NCI-H1105 treated with DMSO at 0.1 percent for 48 hours (cell line): ENCODE data around the gene KIN.
A peak's percentile ranks its signal among the peaks of the same experiment; 100 is the strongest.
"Not testable (repeated sequence)": the region's sequence is repeated elsewhere in the genome, so short reads cannot be mapped to it uniquely, and the experiment has no call there.

Experiments
- DNase-seq: peaks from one replicate; lab custom pipeline; 2025; lab: John Stamatoyannopoulos, UW

Gene KIN

GRCh38 chr10:7794251-7795026 lies 6.6 kb upstream of the KIN start:
- no peak for DNase-seq

DNA sequence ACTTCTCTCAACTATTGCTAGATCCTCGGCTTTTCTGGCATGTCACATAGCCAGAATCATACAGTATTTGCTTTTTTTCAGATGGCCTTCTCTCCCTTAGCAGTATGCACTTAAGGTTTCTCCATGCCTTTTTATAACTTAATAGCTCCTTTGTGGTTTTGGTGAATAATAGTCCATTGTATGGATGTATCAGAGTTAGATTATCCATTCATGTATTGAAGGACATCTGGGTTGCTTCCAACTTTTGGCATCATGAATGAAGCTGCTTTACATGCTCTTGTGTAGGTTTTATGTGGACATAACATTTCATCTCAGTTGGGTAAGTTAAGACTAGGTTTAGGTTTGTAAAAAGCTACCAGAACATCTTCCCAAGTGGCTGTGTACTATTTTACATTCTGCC lies 4.7 kb upstream of the KIN start:
- DNase-seq, result no peak

DNA sequence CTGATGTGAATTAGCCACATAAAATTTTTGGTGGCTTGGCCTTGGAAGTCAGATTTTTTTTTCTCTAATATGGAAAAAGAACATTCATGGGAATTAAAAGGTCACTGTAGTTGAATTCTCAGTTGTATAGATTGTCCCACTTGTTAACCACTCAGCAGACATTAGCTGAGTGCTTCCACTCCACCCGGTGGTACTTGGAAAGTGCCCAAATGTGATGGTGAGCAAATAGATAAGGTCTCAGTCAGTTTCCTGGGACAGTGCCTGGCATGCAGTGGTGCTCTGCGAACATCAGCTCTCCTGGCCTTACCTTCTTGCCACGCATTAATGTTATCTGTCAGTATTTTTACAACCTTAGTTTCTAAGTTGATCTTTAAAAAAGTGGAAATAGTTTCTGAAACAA lies 1.6 kb upstream of the KIN start:
- peak; percentile 2 for DNase-seq

DNA sequence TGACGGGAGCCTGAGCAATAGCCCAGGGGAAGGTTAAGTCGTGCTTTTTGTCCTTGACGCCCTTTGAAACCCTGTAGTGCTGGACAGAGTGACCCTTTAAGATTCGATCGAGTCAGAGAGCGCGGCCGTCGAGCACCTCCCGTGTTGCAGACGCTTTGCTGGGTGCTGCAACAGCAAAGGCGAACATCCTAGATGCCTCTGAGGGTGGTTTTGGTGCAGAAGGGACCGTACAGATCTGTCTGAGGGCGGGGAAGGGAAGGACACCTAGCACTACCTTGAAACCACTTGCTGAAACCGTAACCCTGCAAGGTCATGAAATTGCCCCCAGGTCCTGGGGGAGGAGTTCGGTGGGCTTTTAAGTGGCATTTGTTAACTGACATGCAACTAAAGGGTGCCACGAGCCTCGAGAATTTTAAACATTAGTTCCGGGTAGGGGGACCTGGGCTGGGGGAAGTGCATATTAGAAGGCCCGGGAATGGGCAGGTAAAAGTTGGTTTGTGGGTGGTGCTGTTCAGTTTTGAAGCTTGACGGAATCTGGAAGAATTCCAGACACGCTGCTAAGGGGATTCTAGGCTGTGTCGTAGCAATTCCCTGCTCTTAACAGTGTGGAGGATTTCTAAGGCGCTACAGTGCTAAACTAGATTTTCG lies 970 bp upstream of the KIN start:
- no peak for DNase-seq

GRCh38 chr10:7787150-7787856 lies 490 bp downstream of the KIN start:
- no peak for DNase-seq

DNA sequence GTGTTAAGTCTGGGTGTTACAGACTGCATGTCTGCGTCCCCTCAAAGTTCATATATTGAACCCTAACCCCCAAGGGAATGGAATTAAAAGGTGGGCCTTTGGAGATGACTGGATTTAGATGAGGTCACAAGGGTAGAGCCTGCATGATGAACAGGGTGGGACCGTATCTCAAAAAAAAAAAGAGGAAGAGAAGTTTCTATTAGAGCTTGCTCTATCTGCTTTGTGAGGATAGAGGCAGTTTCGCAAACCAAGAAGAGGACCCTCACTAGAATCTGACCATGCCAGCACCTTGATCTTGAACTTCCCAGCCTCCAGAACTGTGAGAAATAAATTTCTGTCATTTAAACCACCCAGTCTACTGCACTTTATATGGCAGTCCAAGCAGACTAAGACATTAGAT lies 1.4 kb downstream of the KIN start:
- DNase-seq, result no peak

- DNase-seq, result not testable (repeated sequence)
Measured at GRCh38 chr10:7782194-7782593, 5.6 kb downstream of the KIN start.

DNA sequence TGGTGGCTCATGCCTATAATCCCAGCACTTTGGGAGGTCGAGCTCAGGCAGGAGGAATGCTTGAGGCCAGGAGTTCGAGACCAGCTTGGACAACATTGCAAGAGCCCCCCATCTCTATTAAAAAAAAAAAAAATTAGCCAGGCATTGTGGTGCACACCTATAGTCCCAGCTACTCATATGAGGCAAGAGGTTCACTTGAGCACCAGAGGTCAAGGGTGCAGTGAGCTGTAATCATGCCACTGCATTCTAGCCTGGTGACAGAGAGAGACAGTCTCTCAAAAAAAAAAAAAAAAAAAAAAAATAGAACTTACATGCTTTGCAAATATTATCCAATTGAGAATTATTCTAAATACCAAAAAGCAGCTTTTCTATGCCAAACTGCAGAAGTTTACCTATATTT lies 11.0 kb downstream of the KIN start:
- no peak for DNase-seq

DNA sequence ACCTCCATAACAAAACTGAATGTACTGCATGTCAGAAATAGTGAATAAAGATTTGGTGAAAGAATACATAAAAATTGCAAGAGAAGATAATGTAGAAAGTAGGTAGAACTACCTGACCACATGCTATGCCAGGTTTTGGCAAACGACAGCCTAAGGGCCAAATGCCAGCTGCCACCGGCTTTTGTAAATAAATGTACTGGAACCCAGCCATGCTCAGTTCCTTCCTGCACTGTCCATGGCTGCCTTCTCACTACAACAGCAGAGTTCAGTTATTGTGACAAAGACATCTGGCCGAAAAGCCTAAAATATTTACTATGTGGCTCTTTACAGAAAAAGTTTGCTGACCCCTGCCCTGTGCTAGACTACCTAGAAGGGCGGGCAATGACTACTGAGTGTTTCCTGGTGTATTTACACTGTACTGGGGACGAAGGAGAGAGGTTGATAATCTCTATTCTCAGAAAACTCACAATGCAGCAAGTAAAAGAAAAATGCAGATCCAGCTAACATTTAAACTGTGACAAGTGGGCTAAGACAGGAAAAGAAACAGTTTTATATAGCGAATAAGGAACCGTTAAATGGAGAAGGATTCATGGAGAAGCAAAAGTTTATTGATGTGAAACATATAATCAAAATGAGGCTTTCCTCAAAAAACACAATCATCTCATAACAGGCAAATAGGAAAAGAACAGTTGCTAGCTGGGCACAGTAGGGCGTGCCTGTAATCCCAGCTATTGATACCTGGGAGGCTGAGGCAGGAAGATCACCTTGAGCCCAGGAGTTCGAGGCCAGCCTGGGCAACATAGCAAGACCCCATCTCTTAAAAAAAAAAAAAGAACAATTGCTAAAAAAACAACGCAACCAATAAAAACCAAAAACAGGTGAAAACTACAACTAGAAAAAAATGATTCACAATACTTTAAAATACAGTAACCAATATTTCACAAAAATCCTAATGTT lies 13.7 kb downstream of the KIN start:
- peak; percentile 51 for DNase-seq

- DNase-seq, result no peak
Measured at GRCh38 chr10:7768417-7768816, 19.4 kb downstream of the KIN start.

GRCh38 chr10:7767209-7767608 lies 20.6 kb downstream of the KIN start:
- DNase-seq, result no peak

- DNase-seq, result no peak
Measured at GRCh38 chr10:7766241-7766640, 21.6 kb downstream of the KIN start.

- no peak for DNase-seq
Measured at GRCh38 chr10:7763929-7764328, 23.9 kb downstream of the KIN start.

DNA sequence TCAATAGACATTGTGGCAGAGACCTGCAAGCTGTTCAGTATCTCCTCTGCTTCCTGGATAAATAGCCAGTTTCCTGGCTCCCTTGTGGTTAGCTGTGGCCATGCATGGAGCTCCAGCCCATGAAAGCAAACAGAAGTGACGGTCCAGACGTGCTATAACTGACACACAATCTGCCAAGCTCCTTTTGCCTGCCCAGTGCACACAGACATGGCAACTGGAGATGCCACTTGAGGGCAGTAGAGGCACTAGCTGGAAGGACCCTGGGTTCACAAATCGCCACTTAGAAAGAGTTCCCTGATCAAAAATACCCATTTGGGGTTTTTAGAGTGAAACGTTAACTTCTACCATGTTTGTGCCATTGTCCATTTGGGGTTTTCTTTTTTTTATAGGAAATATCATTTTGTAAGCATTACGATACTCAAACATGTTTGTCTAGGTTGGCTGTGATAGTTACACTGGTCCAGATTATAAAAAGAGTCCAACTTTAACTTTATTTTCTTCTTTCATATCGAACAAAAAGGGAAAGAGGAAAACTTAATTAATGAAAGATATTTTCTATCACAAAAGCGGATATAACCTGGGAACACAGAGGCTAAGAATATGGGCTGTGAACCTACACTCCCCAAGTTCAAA lies 31.3 kb downstream of the KIN start:
- no peak for DNase-seq

GRCh38 chr10:7755103-7755502 lies 32.7 kb downstream of the KIN start:
- no peak for DNase-seq

DNA sequence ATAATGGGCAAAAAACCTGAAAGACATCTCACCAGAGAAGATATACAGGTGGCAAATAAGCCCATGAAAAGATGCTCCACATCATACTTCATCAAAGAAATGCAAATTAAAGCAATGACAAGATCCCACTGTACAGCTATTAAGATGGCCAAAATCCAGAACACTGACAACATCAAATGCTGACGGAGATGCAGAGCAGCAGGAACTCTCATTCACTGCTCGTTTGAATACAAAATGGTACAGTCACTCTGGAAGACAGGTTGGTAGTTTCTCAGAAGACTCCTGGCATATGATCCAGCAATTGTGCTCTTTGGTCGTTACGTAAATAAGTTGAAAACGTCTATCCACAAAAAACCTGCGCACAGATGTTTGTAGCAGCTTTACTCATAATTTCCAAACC lies 35.5 kb downstream of the KIN start:
- DNase-seq, result no peak

GRCh38 chr10:7750222-7750621 lies 37.6 kb downstream of the KIN start:
- no peak for DNase-seq

GRCh38 chr10:7748637-7749036 lies 39.2 kb downstream of the KIN start:
- not testable (repeated sequence) for DNase-seq

DNA sequence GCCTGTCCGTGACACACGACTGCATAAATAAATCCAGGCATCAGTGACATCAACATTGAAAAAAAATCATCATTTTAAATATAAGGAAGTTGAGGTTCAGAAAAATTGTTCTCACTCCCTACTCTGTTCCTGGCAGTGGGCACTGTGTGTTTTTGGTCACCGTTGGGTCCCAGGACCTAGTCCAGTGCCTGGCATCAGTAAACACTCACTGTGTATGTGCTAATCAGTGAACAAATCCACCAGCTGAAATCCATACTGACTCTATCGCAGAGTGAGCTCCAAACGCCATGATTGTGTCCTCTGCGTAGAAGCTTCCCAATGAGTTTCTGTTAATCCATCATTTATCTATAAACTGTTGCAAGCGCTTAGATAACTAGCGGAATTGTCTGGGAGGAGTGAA lies 43.5 kb downstream of the KIN start:
- no peak for DNase-seq

GRCh38 chr10:7738536-7739407 lies 49.0 kb downstream of the KIN start:
- no peak for DNase-seq

- DNase-seq, result no peak
Measured at GRCh38 chr10:7734821-7735220, 53.0 kb downstream of the KIN start.
